HepG2 (cell line): ENCODE data around the gene TKTL1. TPM values are rescaled to one million over a fixed set of nuclear protein-coding genes. Genes with fewer than 3 reads are reported as not detected.

Experiments
- ARNT2 ChIP-seq: sonication (generic); formaldehyde crosslinking; IDR thresholded peaks from 2 replicates; pipeline ENCODE4 v1.8.0; 2022; ENCODE audit warnings: mild to moderate bottlenecking, low read depth, missing genetic modification reagents, moderate library complexity
- ATF5 ChIP-seq: sonication (generic); formaldehyde crosslinking; IDR thresholded peaks from 2 replicates; pipeline ENCODE4 v1.4.0; 2020; ENCODE audit warnings: mild to moderate bottlenecking, low read depth, missing genetic modification reagents
- CAMTA2 ChIP-seq: sonication (generic); formaldehyde crosslinking; IDR thresholded peaks from 2 replicates; pipeline ENCODE4 v1.4.0; 2020; ENCODE audit warnings: mild to moderate bottlenecking, missing genetic modification reagents, borderline replicate concordance
- CHCHD3 ChIP-seq: sonication (generic); formaldehyde crosslinking; IDR thresholded peaks from 2 replicates; pipeline ENCODE4 v1.8.0; 2022; ENCODE audit warnings: mild to moderate bottlenecking, missing genetic modification reagents, moderate library complexity
- DDIT3 ChIP-seq: sonication (generic); formaldehyde crosslinking; IDR thresholded peaks from 2 replicates; pipeline ENCODE4 v1.4.0; 2020; ENCODE audit warnings: mild to moderate bottlenecking, missing genetic modification reagents
- HOXA3 ChIP-seq: sonication (generic); formaldehyde crosslinking; IDR thresholded peaks from 2 replicates; pipeline ENCODE4 v1.5.0; 2020; ENCODE audit warnings: missing genetic modification reagents
- HOXA9 ChIP-seq: sonication (generic); formaldehyde crosslinking; IDR thresholded peaks from 2 replicates; pipeline ENCODE4 v1.8.1; 2022; ENCODE audit warnings: missing genetic modification reagents, mild to moderate bottlenecking, moderate library complexity, borderline replicate concordance
- MATR3 ChIP-seq: sonication (generic); formaldehyde crosslinking; IDR thresholded peaks from 2 replicates; pipeline ENCODE4 v1.4.0; 2020; ENCODE audit warnings: missing genetic modification reagents
- MEIS2 ChIP-seq: sonication (generic); formaldehyde crosslinking; IDR thresholded peaks from 2 replicates; pipeline ENCODE4 v1.9.0; 2021; ENCODE audit warnings: mild to moderate bottlenecking, missing genetic modification reagents
- MIXL1 ChIP-seq: IDR thresholded peaks from 2 replicates; pipeline ENCODE4 v1.6.1; 2016
- NONO ChIP-seq, 2 experiments: fragments of 450-650 bp in 1 of 2; sonication (generic) in 1 of 2; formaldehyde crosslinking in 1 of 2; IDR thresholded peaks in 1 of 2; conservative IDR thresholded peaks in 1 of 2; 2 replicates each; pipeline versions ENCODE4 v1.6.1 to v1.8.0; 2017 to 2022; ENCODE audit warnings: mild to moderate bottlenecking in 1 of 2, missing genetic modification reagents in 1 of 2, moderate library complexity in 1 of 2
- PBX2 ChIP-seq: IDR thresholded peaks from 2 replicates; pipeline ENCODE4 v1.6.1; 2016; ENCODE audit warnings: control low read depth
- RFX5 ChIP-seq: IDR thresholded peaks from 2 replicates; pipeline ENCODE4 v1.6.1; 2011; ENCODE audit warnings: low read depth, low read length, improper control_type of control experiment
- SP1 ChIP-seq, 2 experiments: fragments of 450-650 bp in 1 of 2; sonication (generic) in 1 of 2; formaldehyde crosslinking in 1 of 2; IDR thresholded peaks; 2 replicates each; pipeline versions ENCODE4 v1.4.0 to v1.6.1; 2016 to 2020; ENCODE audit warnings: missing genetic modification reagents in 1 of 2
- TIGD3 ChIP-seq: sonication (generic); formaldehyde crosslinking; IDR thresholded peaks from 2 replicates; pipeline ENCODE4 v1.5.1; 2020; ENCODE audit warnings: mild to moderate bottlenecking, missing genetic modification reagents, borderline replicate concordance
- USF2 ChIP-seq, 2 experiments: sonication (generic) in 1 of 2; formaldehyde crosslinking in 1 of 2; IDR thresholded peaks; 2 replicates each; pipeline versions ENCODE4 v1.5.1 to v1.6.1; 2011 to 2020; ENCODE audit warnings: borderline replicate concordance in 1 of 2, low read depth in 1 of 2, low read length in 1 of 2, mild to moderate bottlenecking in 1 of 2, missing genetic modification reagents in 1 of 2, moderate library complexity in 1 of 2
- ZIK1 ChIP-seq: sonication (generic); formaldehyde crosslinking; IDR thresholded peaks from 2 replicates; pipeline ENCODE4 v1.5.0; 2020; ENCODE audit warnings: mild to moderate bottlenecking, low read depth, missing genetic modification reagents, borderline replicate concordance
- ZNF121 ChIP-seq: sonication (generic); formaldehyde crosslinking; IDR thresholded peaks from 2 replicates; pipeline ENCODE4 v1.5.0; 2020; ENCODE audit warnings: mild to moderate bottlenecking, missing genetic modification reagents
- ZNF205 ChIP-seq: IDR thresholded peaks from 2 replicates; pipeline ENCODE4 v1.6.1; 2018; ENCODE audit warnings: missing biosample characterization, missing genetic modification reagents
- ZNF329 ChIP-seq: sonication (generic); formaldehyde crosslinking; IDR thresholded peaks from 2 replicates; pipeline ENCODE4 v1.9.0; 2021; ENCODE audit warnings: low read depth, mild to moderate bottlenecking, missing genetic modification reagents
- ZNF430 ChIP-seq: sonication (generic); formaldehyde crosslinking; IDR thresholded peaks from 2 replicates; pipeline ENCODE4 v1.9.0; 2021; ENCODE audit warnings: mild to moderate bottlenecking, missing genetic modification reagents
- ZNF432 ChIP-seq: sonication (generic); formaldehyde crosslinking; IDR thresholded peaks from 2 replicates; pipeline ENCODE4 v1.5.0; 2020; ENCODE audit warnings: missing genetic modification reagents, mild to moderate bottlenecking, borderline replicate concordance
- ZNF724P ChIP-seq: sonication (generic); formaldehyde crosslinking; IDR thresholded peaks from 2 replicates; pipeline ENCODE4 v1.8.0; 2022; ENCODE audit warnings: missing genetic modification reagents, borderline replicate concordance
- ZSCAN9 ChIP-seq: IDR thresholded peaks from 2 replicates; pipeline ENCODE4 v1.6.1; 2016; ENCODE audit warnings: borderline replicate concordance
- polyA plus RNA-seq, 8 experiments: library from polyadenylated mRNA; depleted of rRNA in 3 of 8; stranded (reverse) in 7 of 8; unstranded in 1 of 8; fragments of >200 nt; fragmentation: Illumina TruSeq in 4 of 8; extraction: Trizol in 4 of 8; gene quantifications; 2 replicates each; pipeline versions ENCODE4 v1.2.1 to v1.2.3, GENCODE V29; 2011 to 2016; ENCODE audit warnings: low read depth in 4 of 8, missing spikeins in 1 of 8, mixed read lengths in 1 of 8; ENCODE audit not compliant: insufficient read depth in 1 of 8
- total RNA-seq, 5 experiments: library from RNA; depleted of rRNA; stranded (reverse); fragments of >200 nt; fragmentation: Illumina TruSeq; extraction: Trizol; gene quantifications; 2 replicates each; pipeline ENCODE4 v1.2.3, GENCODE V29; 2016; ENCODE audit warnings: low read depth in 1 of 5

The TKTL1 gene
- total and polyA plus RNA-seq, 2 of the 13 experiments (the other 11 are each of a cell fraction or from before 2014, with no cell fraction given), result not detected

- TF ChIP-seq RFX5, result no peak
- no peak for TF ChIP-seq ATF5
- TF ChIP-seq USF2 (IDR thresholded peaks at IDR 0.05; ENCODE audit: low read depth, low read length), result no peak
- no peak for TF ChIP-seq USF2 (CRISPR knock-in tag; IDR thresholded peaks at IDR 0.05; ENCODE audit: borderline replicate concordance)
- no peak for TF ChIP-seq NONO (IDR thresholded peaks at IDR 0.05)
- no peak for TF ChIP-seq NONO (CRISPR knock-in tag; conservative IDR thresholded peaks at IDR 0.05)
- no peak for TF ChIP-seq MATR3
- TF ChIP-seq ZNF432 (CRISPR knock-in tag), result no peak
- no peak for TF ChIP-seq ZIK1 (CRISPR knock-in tag)
- TF ChIP-seq ZNF205 (CRISPR knock-in tag), result no peak
- TF ChIP-seq MEIS2 (CRISPR knock-in tag), result 0 out of 2 replicates have a peak, but pooled peaks have one; percentile 27
- no peak for TF ChIP-seq SP1 (IDR thresholded peaks at IDR 0.05)
- no peak for TF ChIP-seq SP1 (CRISPR knock-in tag; IDR thresholded peaks at IDR 0.05)
- no peak for TF ChIP-seq CHCHD3 (CRISPR knock-in tag)
- TF ChIP-seq DDIT3, result no peak
- TF ChIP-seq ZNF724P (CRISPR knock-in tag), result no peak
- TF ChIP-seq ZNF430 (CRISPR knock-in tag), result 0 out of 2 replicates have a peak, but pooled peaks have one; percentile 41
- no peak for TF ChIP-seq ZSCAN9 (CRISPR knock-in tag)
- TF ChIP-seq TIGD3 (CRISPR knock-in tag), result no peak
- TF ChIP-seq ARNT2 (CRISPR knock-in tag), result peak; percentile 33; the same call in 1 of the 2 replicates
- no peak for TF ChIP-seq PBX2 (CRISPR knock-in tag)
- no peak; the same call in 1 of the 2 replicates for TF ChIP-seq HOXA3
- no peak for TF ChIP-seq CAMTA2 (CRISPR knock-in tag)
- TF ChIP-seq MIXL1 (CRISPR knock-in tag), result no peak
- no peak for TF ChIP-seq HOXA9 (CRISPR knock-in tag)
- TF ChIP-seq ZNF329 (CRISPR knock-in tag), result no peak
- TF ChIP-seq ZNF121, result 0 out of 2 replicates have a peak, but pooled peaks have one; percentile 16
Observed at GRCh38 chrX:154378059-154378798, 82.6 kb downstream of the TKTL1 start (continued).
